ENCODE results near the gene TMPRSS6.

DNA sequence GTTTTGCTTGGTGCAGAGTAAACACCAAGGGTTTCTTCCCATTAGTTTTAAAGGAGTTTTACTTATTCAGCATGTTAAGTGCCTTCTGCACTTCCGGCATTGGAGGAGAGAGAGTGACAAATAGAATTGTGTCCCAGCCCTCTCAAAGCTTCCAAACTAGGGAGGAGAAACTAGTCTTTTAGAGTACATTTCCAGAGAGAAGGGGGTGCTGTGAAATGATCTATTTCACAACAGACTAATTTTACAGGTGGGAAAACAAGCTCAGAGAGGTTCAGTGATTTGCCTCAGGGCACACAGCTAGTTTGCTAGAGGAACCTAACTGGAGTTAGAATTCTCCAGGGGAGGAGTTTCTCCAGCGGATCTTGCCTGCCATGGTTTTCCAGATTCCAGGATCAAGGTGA is 77.4 kb downstream of the TMPRSS6 start:
- TF ChIP-seq CTCF (IDR thresholded peaks at IDR 0.05) = no peak
- TF ChIP-seq POLR2A (IDR thresholded peaks at IDR 0.05) = no peak

Measured in adrenal gland (tissue), 5 donors.